ENCODE results near the gene SPOCK1. TPM values are rescaled to one million over a fixed set of nuclear protein-coding genes. Genes with fewer than 3 reads are reported as not detected.
A peak's percentile ranks its signal among the peaks of the same experiment; 100 is the strongest.

The SPOCK1 gene
- total RNA-seq, 1 donor, result 231 TPM

- H3K9me3 ChIP-seq (ENCODE audit: low read depth, low read length), result no peaks in the 10 kb centered on the region
- no peak overlapping the region for H3K4me2 ChIP-seq (ENCODE audit: insufficient read depth, low read length)
- no peak overlapping the region for H3K4me3 ChIP-seq (ENCODE audit: insufficient read depth, low read length)
- H3K4me1 ChIP-seq (ENCODE audit: insufficient read depth, low read length), result no peaks in the 10 kb centered on the region
- peaks cover 45% of the 10 kb centered on the region for H4K20me1 ChIP-seq (ENCODE audit: insufficient read depth, low read length)
- H2AFZ ChIP-seq (ENCODE audit: low read length), result no peak overlapping the region
- H3K79me2 ChIP-seq (ENCODE audit: insufficient read depth, low read length), result peaks cover 39% of the 10 kb centered on the region
- H3K27me3 ChIP-seq (ENCODE audit: insufficient read depth, low read length), result no peaks in the 10 kb centered on the region
- TF ChIP-seq, protein P1, sequence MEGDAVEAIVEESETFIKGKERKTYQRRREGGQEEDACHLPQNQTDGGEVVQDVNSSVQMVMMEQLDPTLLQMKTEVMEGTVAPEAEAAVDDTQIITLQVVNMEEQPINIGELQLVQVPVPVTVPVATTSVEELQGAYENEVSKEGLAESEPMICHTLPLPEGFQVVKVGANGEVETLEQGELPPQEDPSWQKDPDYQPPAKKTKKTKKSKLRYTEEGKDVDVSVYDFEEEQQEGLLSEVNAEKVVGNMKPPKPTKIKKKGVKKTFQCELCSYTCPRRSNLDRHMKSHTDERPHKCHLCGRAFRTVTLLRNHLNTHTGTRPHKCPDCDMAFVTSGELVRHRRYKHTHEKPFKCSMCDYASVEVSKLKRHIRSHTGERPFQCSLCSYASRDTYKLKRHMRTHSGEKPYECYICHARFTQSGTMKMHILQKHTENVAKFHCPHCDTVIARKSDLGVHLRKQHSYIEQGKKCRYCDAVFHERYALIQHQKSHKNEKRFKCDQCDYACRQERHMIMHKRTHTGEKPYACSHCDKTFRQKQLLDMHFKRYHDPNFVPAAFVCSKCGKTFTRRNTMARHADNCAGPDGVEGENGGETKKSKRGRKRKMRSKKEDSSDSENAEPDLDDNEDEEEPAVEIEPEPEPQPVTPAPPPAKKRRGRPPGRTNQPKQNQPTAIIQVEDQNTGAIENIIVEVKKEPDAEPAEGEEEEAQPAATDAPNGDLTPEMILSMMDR (IDR thresholded peaks at IDR 0.05; ENCODE audit: extremely low read depth, low read depth, low read length), result no peak
- no peaks in the 10 kb centered on the region for H3K36me3 ChIP-seq (ENCODE audit: insufficient read depth, low read length)
- no peak overlapping the region for H3K27ac ChIP-seq (ENCODE audit: low read depth, low read length)
- no peak for DNase-seq (ENCODE audit: insufficient read length, low spot score, missing footprints)
These were observed 173.4 kb downstream of the SPOCK1 start for GRCh38 chr5:137325721-137326120.

- Histone ChIP-seq H3K4me2 (ENCODE audit: insufficient read depth, low read length) (peak overlapping the region; percentile 35), H3K27me3 (ENCODE audit: insufficient read depth, low read length) (no peaks in the 10 kb centered on the region), H3K36me3 (ENCODE audit: insufficient read depth, low read length) (no peaks in the 10 kb centered on the region), H4K20me1 (ENCODE audit: insufficient read depth, low read length) (peaks cover 31% of the 10 kb centered on the region), H3K27ac (ENCODE audit: low read depth, low read length) (peak overlapping the region; percentile 6), H2AFZ (ENCODE audit: low read length) (no peak overlapping the region), H3K4me1 (ENCODE audit: insufficient read depth, low read length) (peaks cover 27% of the 10 kb centered on the region), H3K4me3 (ENCODE audit: insufficient read depth, low read length) (no peak overlapping the region), H3K79me2 (ENCODE audit: insufficient read depth, low read length) (peaks cover 19% of the 10 kb centered on the region), H3K9me3 (ENCODE audit: low read depth, low read length) (no peaks in the 10 kb centered on the region)
- TF ChIP-seq, protein P1 (IDR thresholded peaks at IDR 0.05; ENCODE audit: extremely low read depth, low read depth, low read length), result peak; percentile 89
- DNase-seq (ENCODE audit: insufficient read length, low spot score, missing footprints), result peak; percentile 74
These were observed 178.8 kb downstream of the SPOCK1 start for GRCh38 chr5:137320056-137321045.

DNA sequence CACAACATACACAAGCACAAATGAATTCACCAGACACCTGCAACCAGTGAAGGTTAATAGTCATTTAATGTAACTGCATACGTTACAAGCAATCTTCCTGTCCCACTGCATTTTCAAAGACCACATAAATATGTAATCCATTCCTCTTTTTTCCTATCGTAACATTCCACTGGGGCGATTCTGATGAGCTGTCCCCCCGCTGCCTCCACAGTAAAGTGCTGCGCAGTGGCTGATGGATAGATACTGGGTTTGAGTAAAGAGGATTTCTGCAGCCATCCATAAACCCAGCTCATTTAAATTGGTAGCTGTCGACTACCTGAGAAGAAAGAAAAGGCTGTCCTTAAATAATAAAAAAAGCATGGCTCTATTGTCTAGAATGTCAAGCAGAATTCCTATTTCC is 181.1 kb downstream of the SPOCK1 start:
- Histone ChIP-seq H3K79me2 (ENCODE audit: insufficient read depth, low read length) (peaks cover 22% of the 10 kb centered on the region), H3K36me3 (ENCODE audit: insufficient read depth, low read length) (no peaks in the 10 kb centered on the region), H3K4me3 (ENCODE audit: insufficient read depth, low read length) (no peak overlapping the region), H3K4me2 (ENCODE audit: insufficient read depth, low read length) (no peak overlapping the region), H3K27me3 (ENCODE audit: insufficient read depth, low read length) (no peaks in the 10 kb centered on the region), H3K27ac (ENCODE audit: low read depth, low read length) (no peak overlapping the region), H3K4me1 (ENCODE audit: insufficient read depth, low read length) (peaks cover 30% of the 10 kb centered on the region), H4K20me1 (ENCODE audit: insufficient read depth, low read length) (peaks cover 22% of the 10 kb centered on the region), H2AFZ (ENCODE audit: low read length) (no peak overlapping the region), H3K9me3 (ENCODE audit: low read depth, low read length) (no peaks in the 10 kb centered on the region)
- TF ChIP-seq, protein P1 (IDR thresholded peaks at IDR 0.05; ENCODE audit: extremely low read depth, low read depth, low read length), result no peak
- DNase-seq (ENCODE audit: insufficient read length, low spot score, missing footprints), result no peak

- Histone ChIP-seq H3K36me3 (ENCODE audit: insufficient read depth, low read length) (no peaks in the 10 kb centered on the region), H3K27ac (ENCODE audit: low read depth, low read length) (no peak overlapping the region), H3K27me3 (ENCODE audit: insufficient read depth, low read length) (no peaks in the 10 kb centered on the region), H3K9me3 (ENCODE audit: low read depth, low read length) (no peaks in the 10 kb centered on the region), H2AFZ (ENCODE audit: low read length) (no peak overlapping the region), H3K79me2 (ENCODE audit: insufficient read depth, low read length) (peaks cover 21% of the 10 kb centered on the region), H3K4me2 (ENCODE audit: insufficient read depth, low read length) (no peak overlapping the region), H3K4me3 (ENCODE audit: insufficient read depth, low read length) (no peak overlapping the region), H3K4me1 (ENCODE audit: insufficient read depth, low read length) (peaks cover 30% of the 10 kb centered on the region), H4K20me1 (ENCODE audit: insufficient read depth, low read length) (peaks cover 22% of the 10 kb centered on the region)
- DNase-seq (ENCODE audit: insufficient read length, low spot score, missing footprints), result no peak
- TF ChIP-seq, protein P1 (IDR thresholded peaks at IDR 0.05; ENCODE audit: extremely low read depth, low read depth, low read length), result no peak
These were observed 182.8 kb downstream of the SPOCK1 start for GRCh38 chr5:137316346-137316736.
